WTC11 (cell line): ENCODE measurements around the gene GPR26. TPM values are rescaled to one million over a fixed set of nuclear protein-coding genes. Genes with fewer than 3 reads are reported as not detected.

ENCODE experiments used
- ATAC-seq: fragments of 200-7000 bp; cut with Tn5 transposase; 2 replicates; pipeline ENCODE4 v1.10.0; 2021; ENCODE audit warnings: mild to moderate bottlenecking, moderate library complexity
- CTCF ChIA-PET: fragments of 300-600 bp; sonication (Branson Sonifier 250); formaldehyde crosslinking; loops from one replicate; lab custom pipeline; 2021; ENCODE audit warnings: antibody characterized with exemption; lab: Charles Lee
- POLR2A ChIA-PET: fragments of 350-600 bp; sonication (Branson Sonifier 250); formaldehyde crosslinking; loops from one replicate; lab custom pipeline; 2021; ENCODE audit warnings: antibody characterized with exemption; lab: Charles Lee
- DNase-seq: peaks from one replicate; pipeline ENCODE4 v3.0.0; 2021; ENCODE audit warnings: low spot score
- H3K27ac Mint-ChIP-seq: 2 replicates; pipeline ENCODE4 v1.8.0; 2021; ENCODE audit warnings: mixed read lengths
- H3K27me3 Mint-ChIP-seq: 2 replicates; pipeline ENCODE4 v1.8.0; 2021; ENCODE audit warnings: low read depth, mild to moderate bottlenecking, moderate library complexity, mixed read lengths
- H3K36me3 Mint-ChIP-seq: 2 replicates; pipeline ENCODE4 v1.8.0; 2021; ENCODE audit warnings: mixed read lengths
- H3K4me1 Mint-ChIP-seq: 2 replicates; pipeline ENCODE4 v1.8.0; 2022; ENCODE audit warnings: mixed read lengths
- H3K4me3 Mint-ChIP-seq: 2 replicates; pipeline ENCODE4 v1.8.0; 2021; ENCODE audit warnings: mild to moderate bottlenecking, moderate library complexity, mixed read lengths
- H3K9me3 Mint-ChIP-seq: 2 replicates; pipeline ENCODE4 v1.8.0; 2021; ENCODE audit warnings: mixed read lengths
- FOXK1 ChIP-seq: sonication (generic); formaldehyde crosslinking; IDR thresholded peaks from 2 replicates; pipeline ENCODE4 v1.8.0; 2022; ENCODE audit warnings: mild to moderate bottlenecking, moderate library complexity, missing genetic modification reagents
- FOXP1 ChIP-seq: sonication (generic); formaldehyde crosslinking; IDR thresholded peaks from 2 replicates; pipeline ENCODE4 v1.8.0; 2022; ENCODE audit warnings: missing genetic modification reagents, mild to moderate bottlenecking, moderate library complexity, borderline replicate concordance
- JAZF1 ChIP-seq: fragments of 250-450 bp; sonication (Bioruptor Pico); IDR thresholded peaks from 2 replicates; pipeline ENCODE4 v1.9.0; 2021; ENCODE audit warnings: moderate library complexity, mild to moderate bottlenecking, inconsistent platforms
- NFE2L1 ChIP-seq: sonication (generic); formaldehyde crosslinking; IDR thresholded peaks from 2 replicates; pipeline ENCODE4 v1.8.1; 2023; ENCODE audit warnings: missing genetic modification reagents
- TEAD4 ChIP-seq: sonication (generic); formaldehyde crosslinking; IDR thresholded peaks from 2 replicates; pipeline ENCODE4 v1.8.0; 2022; ENCODE audit warnings: mild to moderate bottlenecking, missing genetic modification reagents
- ZNF121 ChIP-seq: sonication (generic); formaldehyde crosslinking; IDR thresholded peaks from 2 replicates; pipeline ENCODE4 v1.8.0; 2023; ENCODE audit warnings: missing genetic modification reagents
- ZNF416 ChIP-seq: fragments of 250-450 bp; sonication (Bioruptor Pico); IDR thresholded peaks from 2 replicates; pipeline ENCODE4 v1.9.0; 2021; ENCODE audit warnings: mild to moderate bottlenecking, inconsistent platforms
- ZNF423 ChIP-seq: fragments of 250-450 bp; sonication (Bioruptor Pico); IDR thresholded peaks from 2 replicates; pipeline ENCODE4 v2.1.2; 2022; ENCODE audit warnings: mild to moderate bottlenecking, moderate library complexity
- ZNF671 ChIP-seq: fragments of 250-450 bp; sonication (Bioruptor Pico); IDR thresholded peaks from 2 replicates; pipeline ENCODE4 v1.8.0; 2021; ENCODE audit warnings: mild to moderate bottlenecking
- total RNA-seq: library from RNA; stranded (reverse); gene quantifications from 3 replicates; pipeline ENCODE4 v1.2.3, GENCODE V29; 2021
- TF ChIP-seq, protein P1 (sequence below): sonication (generic); formaldehyde crosslinking; IDR thresholded peaks from 2 replicates; pipeline ENCODE4 v1.8.1; 2023; ENCODE audit warnings: mild to moderate bottlenecking, missing genetic modification reagents, borderline replicate concordance
- TF ChIP-seq, protein P2 (sequence below): sonication (generic); formaldehyde crosslinking; IDR thresholded peaks from 2 replicates; pipeline ENCODE4 v1.8.0; 2022; ENCODE audit warnings: mild to moderate bottlenecking, missing genetic modification reagents
- TF ChIP-seq, protein P3 (sequence below): sonication (generic); formaldehyde crosslinking; IDR thresholded peaks from 2 replicates; pipeline ENCODE4 v1.8.1; 2023; ENCODE audit warnings: mild to moderate bottlenecking, missing genetic modification reagents
- TF ChIP-seq, protein P4 (sequence below): sonication (generic); formaldehyde crosslinking; IDR thresholded peaks from 2 replicates; pipeline ENCODE4 v1.8.1; 2022; ENCODE audit warnings: low read depth, missing genetic modification reagents, borderline replicate concordance
- TF ChIP-seq, protein P5 (sequence below): sonication (generic); formaldehyde crosslinking; IDR thresholded peaks from 2 replicates; pipeline ENCODE4 v1.8.1; 2023; ENCODE audit warnings: mild to moderate bottlenecking, missing genetic modification reagents, moderate library complexity
- TF ChIP-seq, protein P6 (sequence below): fragments of 250-450 bp; sonication (Bioruptor Pico); IDR thresholded peaks from 2 replicates; pipeline ENCODE4 v1.9.0; 2021; ENCODE audit warnings: mild to moderate bottlenecking
- TF ChIP-seq, protein P7 (sequence below): sonication (generic); formaldehyde crosslinking; IDR thresholded peaks from 2 replicates; pipeline ENCODE4 v1.8.1; 2022; ENCODE audit warnings: mild to moderate bottlenecking, missing genetic modification reagents, moderate library complexity, borderline replicate concordance

Gene GPR26
- total RNA-seq, 1 experiment from 2014 or later, result 0.07 TPM

DNA sequence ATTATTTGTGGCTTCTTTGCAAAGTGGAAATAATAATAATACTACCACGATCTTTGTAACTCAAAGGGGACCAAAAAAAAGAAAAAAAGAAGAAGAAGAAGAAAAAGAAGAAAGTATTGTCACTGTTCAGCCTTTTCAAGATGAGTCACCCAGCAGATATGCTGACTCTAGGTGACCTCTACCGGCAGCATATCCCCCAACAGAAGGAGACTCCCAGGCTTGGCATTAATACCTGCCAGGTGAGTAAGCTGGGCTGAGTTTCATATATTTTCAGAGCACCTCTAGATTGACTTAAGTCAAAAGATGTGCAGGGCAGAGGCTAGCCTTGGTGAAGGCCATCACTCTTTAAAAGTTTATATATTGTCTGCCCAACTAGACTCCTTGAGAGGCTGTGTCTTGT, 30.4 kb upstream of the GPR26 start (continued):
- TF ChIP-seq ZNF121 (CRISPR knock-in tag), result no peak
- TF ChIP-seq FOXK1 (CRISPR knock-in tag), result no peak
- no peak for TF ChIP-seq JAZF1 (CRISPR knock-in tag)
- TF ChIP-seq ZNF416 (CRISPR knock-in tag), result no peak
- TF ChIP-seq, protein P1, sequence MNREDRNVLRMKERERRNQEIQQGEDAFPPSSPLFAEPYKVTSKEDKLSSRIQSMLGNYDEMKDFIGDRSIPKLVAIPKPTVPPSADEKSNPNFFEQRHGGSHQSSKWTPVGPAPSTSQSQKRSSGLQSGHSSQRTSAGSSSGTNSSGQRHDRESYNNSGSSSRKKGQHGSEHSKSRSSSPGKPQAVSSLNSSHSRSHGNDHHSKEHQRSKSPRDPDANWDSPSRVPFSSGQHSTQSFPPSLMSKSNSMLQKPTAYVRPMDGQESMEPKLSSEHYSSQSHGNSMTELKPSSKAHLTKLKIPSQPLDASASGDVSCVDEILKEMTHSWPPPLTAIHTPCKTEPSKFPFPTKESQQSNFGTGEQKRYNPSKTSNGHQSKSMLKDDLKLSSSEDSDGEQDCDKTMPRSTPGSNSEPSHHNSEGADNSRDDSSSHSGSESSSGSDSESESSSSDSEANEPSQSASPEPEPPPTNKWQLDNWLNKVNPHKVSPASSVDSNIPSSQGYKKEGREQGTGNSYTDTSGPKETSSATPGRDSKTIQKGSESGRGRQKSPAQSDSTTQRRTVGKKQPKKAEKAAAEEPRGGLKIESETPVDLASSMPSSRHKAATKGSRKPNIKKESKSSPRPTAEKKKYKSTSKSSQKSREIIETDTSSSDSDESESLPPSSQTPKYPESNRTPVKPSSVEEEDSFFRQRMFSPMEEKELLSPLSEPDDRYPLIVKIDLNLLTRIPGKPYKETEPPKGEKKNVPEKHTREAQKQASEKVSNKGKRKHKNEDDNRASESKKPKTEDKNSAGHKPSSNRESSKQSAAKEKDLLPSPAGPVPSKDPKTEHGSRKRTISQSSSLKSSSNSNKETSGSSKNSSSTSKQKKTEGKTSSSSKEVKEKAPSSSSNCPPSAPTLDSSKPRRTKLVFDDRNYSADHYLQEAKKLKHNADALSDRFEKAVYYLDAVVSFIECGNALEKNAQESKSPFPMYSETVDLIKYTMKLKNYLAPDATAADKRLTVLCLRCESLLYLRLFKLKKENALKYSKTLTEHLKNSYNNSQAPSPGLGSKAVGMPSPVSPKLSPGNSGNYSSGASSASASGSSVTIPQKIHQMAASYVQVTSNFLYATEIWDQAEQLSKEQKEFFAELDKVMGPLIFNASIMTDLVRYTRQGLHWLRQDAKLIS, result no peak
- no peak for TF ChIP-seq ZNF671 (CRISPR knock-in tag)
- no peak for TF ChIP-seq NFE2L1 (CRISPR knock-in tag)
- TF ChIP-seq, all 79 proteins: peak for 0

DNA sequence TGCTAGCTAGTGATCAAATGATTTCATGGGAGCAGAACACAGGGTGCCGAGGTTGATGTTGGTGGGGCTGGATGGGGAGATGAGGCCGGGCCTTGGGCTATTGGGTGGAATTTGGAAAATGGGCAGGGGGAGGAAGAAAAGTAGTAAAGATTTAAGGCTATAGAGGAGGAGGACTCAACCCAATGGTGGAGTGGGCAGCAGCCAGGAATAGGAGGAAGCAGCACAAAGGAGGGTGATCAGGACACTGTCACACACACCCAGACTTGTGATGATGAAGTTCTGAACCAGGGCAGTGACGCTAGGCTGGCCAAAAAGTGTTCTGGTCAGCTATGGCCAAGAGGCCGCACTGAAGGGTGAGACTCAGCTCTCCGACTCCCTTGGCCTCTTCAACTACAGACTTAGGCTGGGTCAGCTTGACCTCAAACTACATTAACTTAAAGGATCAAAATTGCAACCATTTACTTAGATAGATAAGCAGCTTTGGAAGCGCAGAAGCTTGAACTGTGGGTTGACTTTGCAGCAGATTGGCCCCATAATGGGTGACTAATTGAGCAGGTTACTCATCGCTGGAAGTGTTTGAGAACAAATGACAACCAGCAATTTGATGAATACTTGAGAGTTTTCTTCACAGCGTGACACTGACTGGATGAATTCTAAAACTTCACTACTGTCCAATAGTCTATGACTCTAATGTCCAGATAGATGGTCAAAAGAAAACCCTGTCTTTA, 29.4 kb upstream of the GPR26 start:
- Mint-ChIP-seq H3K27me3 (no peaks in the 10 kb centered on the region; the same call in none of the 2 replicates), H3K4me3 (no peak overlapping the region), H3K27ac (no peak overlapping the region), H3K9me3 (no peaks in the 10 kb centered on the region), H3K36me3 (no peaks in the 10 kb centered on the region), H3K4me1 (peaks cover 26% of the 10 kb centered on the region)
- no peak for DNase-seq
- TF ChIP-seq ZNF671 (CRISPR knock-in tag), result no peak
- TF ChIP-seq, protein P2, sequence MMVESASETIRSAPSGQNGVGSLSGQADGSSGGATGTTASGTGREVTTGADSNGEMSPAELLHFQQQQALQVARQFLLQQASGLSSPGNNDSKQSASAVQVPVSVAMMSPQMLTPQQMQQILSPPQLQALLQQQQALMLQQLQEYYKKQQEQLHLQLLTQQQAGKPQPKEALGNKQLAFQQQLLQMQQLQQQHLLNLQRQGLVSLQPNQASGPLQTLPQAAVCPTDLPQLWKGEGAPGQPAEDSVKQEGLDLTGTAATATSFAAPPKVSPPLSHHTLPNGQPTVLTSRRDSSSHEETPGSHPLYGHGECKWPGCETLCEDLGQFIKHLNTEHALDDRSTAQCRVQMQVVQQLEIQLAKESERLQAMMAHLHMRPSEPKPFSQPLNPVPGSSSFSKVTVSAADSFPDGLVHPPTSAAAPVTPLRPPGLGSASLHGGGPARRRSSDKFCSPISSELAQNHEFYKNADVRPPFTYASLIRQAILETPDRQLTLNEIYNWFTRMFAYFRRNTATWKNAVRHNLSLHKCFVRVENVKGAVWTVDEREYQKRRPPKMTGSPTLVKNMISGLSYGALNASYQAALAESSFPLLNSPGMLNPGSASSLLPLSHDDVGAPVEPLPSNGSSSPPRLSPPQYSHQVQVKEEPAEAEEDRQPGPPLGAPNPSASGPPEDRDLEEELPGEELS, result no peak
- TF ChIP-seq, protein P3, sequence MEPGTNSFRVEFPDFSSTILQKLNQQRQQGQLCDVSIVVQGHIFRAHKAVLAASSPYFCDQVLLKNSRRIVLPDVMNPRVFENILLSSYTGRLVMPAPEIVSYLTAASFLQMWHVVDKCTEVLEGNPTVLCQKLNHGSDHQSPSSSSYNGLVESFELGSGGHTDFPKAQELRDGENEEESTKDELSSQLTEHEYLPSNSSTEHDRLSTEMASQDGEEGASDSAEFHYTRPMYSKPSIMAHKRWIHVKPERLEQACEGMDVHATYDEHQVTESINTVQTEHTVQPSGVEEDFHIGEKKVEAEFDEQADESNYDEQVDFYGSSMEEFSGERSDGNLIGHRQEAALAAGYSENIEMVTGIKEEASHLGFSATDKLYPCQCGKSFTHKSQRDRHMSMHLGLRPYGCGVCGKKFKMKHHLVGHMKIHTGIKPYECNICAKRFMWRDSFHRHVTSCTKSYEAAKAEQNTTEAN, result no peak
- no peak for TF ChIP-seq ZNF121 (CRISPR knock-in tag)
- TF ChIP-seq, protein P4, sequence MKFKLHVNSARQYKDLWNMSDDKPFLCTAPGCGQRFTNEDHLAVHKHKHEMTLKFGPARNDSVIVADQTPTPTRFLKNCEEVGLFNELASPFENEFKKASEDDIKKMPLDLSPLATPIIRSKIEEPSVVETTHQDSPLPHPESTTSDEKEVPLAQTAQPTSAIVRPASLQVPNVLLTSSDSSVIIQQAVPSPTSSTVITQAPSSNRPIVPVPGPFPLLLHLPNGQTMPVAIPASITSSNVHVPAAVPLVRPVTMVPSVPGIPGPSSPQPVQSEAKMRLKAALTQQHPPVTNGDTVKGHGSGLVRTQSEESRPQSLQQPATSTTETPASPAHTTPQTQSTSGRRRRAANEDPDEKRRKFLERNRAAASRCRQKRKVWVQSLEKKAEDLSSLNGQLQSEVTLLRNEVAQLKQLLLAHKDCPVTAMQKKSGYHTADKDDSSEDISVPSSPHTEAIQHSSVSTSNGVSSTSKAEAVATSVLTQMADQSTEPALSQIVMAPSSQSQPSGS (CRISPR knock-in tag), result no peak
- TF ChIP-seq TEAD4 (CRISPR knock-in tag), result no peak
- TF ChIP-seq, protein P5, sequence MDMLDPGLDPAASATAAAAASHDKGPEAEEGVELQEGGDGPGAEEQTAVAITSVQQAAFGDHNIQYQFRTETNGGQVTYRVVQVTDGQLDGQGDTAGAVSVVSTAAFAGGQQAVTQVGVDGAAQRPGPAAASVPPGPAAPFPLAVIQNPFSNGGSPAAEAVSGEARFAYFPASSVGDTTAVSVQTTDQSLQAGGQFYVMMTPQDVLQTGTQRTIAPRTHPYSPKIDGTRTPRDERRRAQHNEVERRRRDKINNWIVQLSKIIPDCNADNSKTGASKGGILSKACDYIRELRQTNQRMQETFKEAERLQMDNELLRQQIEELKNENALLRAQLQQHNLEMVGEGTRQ (CRISPR knock-in tag), result no peak
- TF ChIP-seq FOXP1 (CRISPR knock-in tag), result no peak
- TF ChIP-seq, protein P6, sequence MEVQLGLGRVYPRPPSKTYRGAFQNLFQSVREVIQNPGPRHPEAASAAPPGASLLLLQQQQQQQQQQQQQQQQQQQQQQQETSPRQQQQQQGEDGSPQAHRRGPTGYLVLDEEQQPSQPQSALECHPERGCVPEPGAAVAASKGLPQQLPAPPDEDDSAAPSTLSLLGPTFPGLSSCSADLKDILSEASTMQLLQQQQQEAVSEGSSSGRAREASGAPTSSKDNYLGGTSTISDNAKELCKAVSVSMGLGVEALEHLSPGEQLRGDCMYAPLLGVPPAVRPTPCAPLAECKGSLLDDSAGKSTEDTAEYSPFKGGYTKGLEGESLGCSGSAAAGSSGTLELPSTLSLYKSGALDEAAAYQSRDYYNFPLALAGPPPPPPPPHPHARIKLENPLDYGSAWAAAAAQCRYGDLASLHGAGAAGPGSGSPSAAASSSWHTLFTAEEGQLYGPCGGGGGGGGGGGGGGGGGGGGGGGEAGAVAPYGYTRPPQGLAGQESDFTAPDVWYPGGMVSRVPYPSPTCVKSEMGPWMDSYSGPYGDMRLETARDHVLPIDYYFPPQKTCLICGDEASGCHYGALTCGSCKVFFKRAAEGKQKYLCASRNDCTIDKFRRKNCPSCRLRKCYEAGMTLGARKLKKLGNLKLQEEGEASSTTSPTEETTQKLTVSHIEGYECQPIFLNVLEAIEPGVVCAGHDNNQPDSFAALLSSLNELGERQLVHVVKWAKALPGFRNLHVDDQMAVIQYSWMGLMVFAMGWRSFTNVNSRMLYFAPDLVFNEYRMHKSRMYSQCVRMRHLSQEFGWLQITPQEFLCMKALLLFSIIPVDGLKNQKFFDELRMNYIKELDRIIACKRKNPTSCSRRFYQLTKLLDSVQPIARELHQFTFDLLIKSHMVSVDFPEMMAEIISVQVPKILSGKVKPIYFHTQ, result no peak
- no peak for TF ChIP-seq ZNF423 (CRISPR knock-in tag)
- TF ChIP-seq, protein P7, sequence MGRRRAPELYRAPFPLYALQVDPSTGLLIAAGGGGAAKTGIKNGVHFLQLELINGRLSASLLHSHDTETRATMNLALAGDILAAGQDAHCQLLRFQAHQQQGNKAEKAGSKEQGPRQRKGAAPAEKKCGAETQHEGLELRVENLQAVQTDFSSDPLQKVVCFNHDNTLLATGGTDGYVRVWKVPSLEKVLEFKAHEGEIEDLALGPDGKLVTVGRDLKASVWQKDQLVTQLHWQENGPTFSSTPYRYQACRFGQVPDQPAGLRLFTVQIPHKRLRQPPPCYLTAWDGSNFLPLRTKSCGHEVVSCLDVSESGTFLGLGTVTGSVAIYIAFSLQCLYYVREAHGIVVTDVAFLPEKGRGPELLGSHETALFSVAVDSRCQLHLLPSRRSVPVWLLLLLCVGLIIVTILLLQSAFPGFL, result no peak
- ChIA-PET CTCF (interaction anchor here (0.7 to 1.2 kb wide), 2 partner anchors 27 to 63 kb away, joined by 3 read pairs; no protein-coding TSS in a partner anchor), POLR2A (no interaction called here)
- ATAC-seq, result no peak
